Mesendoderm (in vitro differentiated cells): ENCODE measurements around the gene EXOSC5.
"Not testable (repeated sequence)": the region's sequence is repeated elsewhere in the genome, so short reads cannot be mapped to it uniquely, and the experiment has no call there.

Source experiments
- DNase-seq: peaks from one replicate; pipeline ENCODE4 v3.0.0; 2013
- H2AK5ac ChIP-seq: 2 replicates; pipeline ENCODE4 v1.6.1; 2013; ENCODE audit warnings: low read length, inconsistent platforms
- H2BK120ac ChIP-seq: 2 replicates; pipeline ENCODE4 v1.6.1; 2013; ENCODE audit warnings: low read depth, mild to moderate bottlenecking, low read length, moderate library complexity, mixed read lengths
- H2BK15ac ChIP-seq: replicated peaks from 2 replicates; pipeline ENCODE4 v1.6.1; 2013; ENCODE audit warnings: low read depth, mild to moderate bottlenecking, moderate library complexity
- H2BK5ac ChIP-seq: 2 replicates; pipeline ENCODE4 v1.6.1; 2013; ENCODE audit warnings: low read length, inconsistent platforms
- H3K18ac ChIP-seq: 2 replicates; pipeline ENCODE4 v1.6.1; 2013; ENCODE audit warnings: mild to moderate bottlenecking, low read length, mixed read lengths
- H3K23ac ChIP-seq: one replicate; pipeline ENCODE4 v1.6.1; 2013; ENCODE audit warnings: low read length
- H3K27ac ChIP-seq: 2 replicates; pipeline ENCODE4 v1.5.1; 2013; ENCODE audit warnings: low read depth, mild to moderate bottlenecking, inconsistent platforms, low read length, moderate library complexity
- H3K27me3 ChIP-seq: 2 replicates; pipeline ENCODE4 v1.6.1; 2013; ENCODE audit warnings: low read length, control low read depth, mild to moderate bottlenecking, inconsistent platforms; ENCODE audit not compliant: insufficient read depth, poor library complexity
- H3K36me3 ChIP-seq: 2 replicates; pipeline ENCODE4 v1.6.1; 2013; ENCODE audit warnings: low read length, inconsistent platforms; ENCODE audit not compliant: control insufficient read depth, insufficient read depth
- H3K4ac ChIP-seq: one replicate; pipeline ENCODE4 v1.6.1; 2013; ENCODE audit warnings: low read depth, mild to moderate bottlenecking, low read length, moderate library complexity
- H3K4me1 ChIP-seq: 2 replicates; pipeline ENCODE4 v1.6.1; 2013; ENCODE audit warnings: low read depth, low read length, inconsistent platforms; ENCODE audit not compliant: control insufficient read depth
- H3K4me2 ChIP-seq: 2 replicates; pipeline ENCODE4 v1.6.1; 2013; ENCODE audit warnings: low read length
- H3K4me3 ChIP-seq: 2 replicates; pipeline ENCODE4 v1.5.1; 2013; ENCODE audit warnings: mild to moderate bottlenecking, low read length
- H3K56ac ChIP-seq: one replicate; pipeline ENCODE4 v1.6.1; 2013; ENCODE audit warnings: low read length
- H3K79me1 ChIP-seq: 2 replicates; pipeline ENCODE4 v1.6.1; 2013; ENCODE audit warnings: low read length, inconsistent platforms
- H3K79me2 ChIP-seq: 2 replicates; pipeline ENCODE4 v1.6.1; 2013; ENCODE audit warnings: mild to moderate bottlenecking, low read length; ENCODE audit not compliant: control insufficient read depth, insufficient read depth
- H3K9ac ChIP-seq: 2 replicates; pipeline ENCODE4 v1.6.1; 2013; ENCODE audit warnings: low read length, inconsistent platforms
- H4K5ac ChIP-seq: one replicate; pipeline ENCODE4 v1.6.1; 2013; ENCODE audit warnings: low read length
- H4K8ac ChIP-seq: one replicate; pipeline ENCODE4 v1.6.1; 2013; ENCODE audit warnings: low read depth, mild to moderate bottlenecking, control low read depth, low read length, moderate library complexity
- WGBS: extraction: QIAGEN DNeasy Blood & Tissue Kit; methylation state at CpG from one replicate; pipeline ENCODE4 v1.1.7; 2013; ENCODE audit warnings: low lambda C conversion rate, missing lambda C conversion rate; ENCODE audit not compliant: insufficient coverage; ENCODE audit errors: extremely low coverage; 5-methylcytosine and 5-hydroxymethylcytosine counted together

Gene EXOSC5

GRCh38 chr19:41376241-41376997 lies 20.7 kb downstream of the EXOSC5 start, which contains the start of gene TMEM91:
Gene TMEM91 (plus strand): TSS chr19:41376533. CDS start chr19:41378310, 1,777 bp downstream.
- peak within 1 kb of the TSS; percentile 88 for H3K56ac ChIP-seq
- H3K4me3 ChIP-seq: peak within 1 kb of the TSS; percentile 46
- peaks cover 2% of the 10 kb centered on the region for H3K79me1 ChIP-seq
- no peak within 1 kb of the TSS for H2BK120ac ChIP-seq
- H3K27ac ChIP-seq: no peak within 1 kb of the TSS
- H3K27me3 ChIP-seq: no peaks in the 10 kb centered on the region
- H3K23ac ChIP-seq: peak within 1 kb of the TSS; percentile 15
- WGBS: no CpG with 5 or more reads among the region's 47 CpGs
- no peaks in the 10 kb centered on the region for H3K36me3 ChIP-seq
- no peak within 1 kb of the TSS for H3K18ac ChIP-seq
- H2AK5ac ChIP-seq: no peak within 1 kb of the TSS
- no peaks in the 10 kb centered on the region for H3K4me1 ChIP-seq
- H2BK15ac ChIP-seq: no peak within 1 kb of the TSS
- DNase-seq: peak; percentile 63
- no peak within 1 kb of the TSS for H2BK5ac ChIP-seq
- no peaks in the 10 kb centered on the region for H3K79me2 ChIP-seq
- peak within 1 kb of the TSS; percentile 80 for H3K9ac ChIP-seq
- no peak within 1 kb of the TSS for H4K8ac ChIP-seq
- H3K4ac ChIP-seq: no peak within 1 kb of the TSS
- H4K5ac ChIP-seq: no peak within 1 kb of the TSS
- H3K4me2 ChIP-seq: peak within 1 kb of the TSS; percentile 85

GRCh38 chr19:41373993-41374392 lies 23.2 kb downstream of the EXOSC5 start:
- no peak overlapping the region for H4K8ac ChIP-seq
- no CpG with 5 or more reads among the region's 12 CpGs for WGBS
- H3K4me1 ChIP-seq: no peaks in the 10 kb centered on the region
- H2BK120ac ChIP-seq: no peak overlapping the region
- H3K4me2 ChIP-seq: no peak overlapping the region
- no peak overlapping the region for H3K9ac ChIP-seq
- no peak overlapping the region for H3K4ac ChIP-seq
- no peak overlapping the region for H2BK15ac ChIP-seq
- peaks cover 2% of the 10 kb centered on the region for H3K79me1 ChIP-seq
- H2AK5ac ChIP-seq: no peak overlapping the region
- no peak overlapping the region for H3K56ac ChIP-seq
- H3K36me3 ChIP-seq: no peaks in the 10 kb centered on the region
- DNase-seq: no peak
- no peak overlapping the region for H3K4me3 ChIP-seq
- H3K79me2 ChIP-seq: no peaks in the 10 kb centered on the region
- H3K27me3 ChIP-seq: no peaks in the 10 kb centered on the region
- H3K27ac ChIP-seq: no peak overlapping the region
- H2BK5ac ChIP-seq: no peak overlapping the region
- no peak overlapping the region for H3K23ac ChIP-seq
- H4K5ac ChIP-seq: no peak overlapping the region
- no peak overlapping the region for H3K18ac ChIP-seq

- Histone ChIP-seq H3K36me3 (no peaks in the 10 kb centered on the region), H3K4ac (no peak overlapping the region), H4K8ac (no peak overlapping the region), H3K79me1 (peaks cover 2% of the 10 kb centered on the region), H2BK5ac (no peak overlapping the region), H3K27ac (no peak overlapping the region), H3K79me2 (no peaks in the 10 kb centered on the region), H3K27me3 (no peaks in the 10 kb centered on the region), H3K4me3 (no peak overlapping the region), H2AK5ac (no peak overlapping the region), H2BK120ac (no peak overlapping the region), H3K4me1 (no peaks in the 10 kb centered on the region), H4K5ac (no peak overlapping the region), H3K56ac (no peak overlapping the region), H3K9ac (no peak overlapping the region), H3K4me2 (no peak overlapping the region), H3K23ac (no peak overlapping the region), H3K18ac (no peak overlapping the region), H2BK15ac (no peak overlapping the region)
- no peak for DNase-seq
- WGBS: no CpG with 5 or more reads among the region's 2 CpGs
Observed at GRCh38 chr19:41372501-41372900, 24.7 kb downstream of the EXOSC5 start.

- Histone ChIP-seq H3K4me1 (no peaks in the 10 kb centered on the region), H3K4me2 (no peak overlapping the region), H3K4ac (no peak overlapping the region), H2BK5ac (no peak overlapping the region), H3K27ac (no peak overlapping the region), H3K18ac (no peak overlapping the region), H3K23ac (no peak overlapping the region), H3K79me1 (no peaks in the 10 kb centered on the region), H2BK15ac (no peak overlapping the region), H4K8ac (no peak overlapping the region), H3K4me3 (no peak overlapping the region), H3K27me3 (no peaks in the 10 kb centered on the region), H2AK5ac (no peak overlapping the region), H3K9ac (no peak overlapping the region), H3K79me2 (no peaks in the 10 kb centered on the region), H3K36me3 (no peaks in the 10 kb centered on the region), H4K5ac (no peak overlapping the region), H3K56ac (no peak overlapping the region), H2BK120ac (no peak overlapping the region)
- no CpG with 5 or more reads among the region's 8 CpGs for WGBS
- DNase-seq: no peak
Observed at GRCh38 chr19:41371541-41371940, 25.6 kb downstream of the EXOSC5 start.

- WGBS: no CpG with 5 or more reads among the region's 5 CpGs
- not testable (repeated sequence) for DNase-seq
Observed at GRCh38 chr19:41371119-41371518, 26.0 kb downstream of the EXOSC5 start.

GRCh38 chr19:41369769-41370168 lies 27.4 kb downstream of the EXOSC5 start:
- Histone ChIP-seq H3K56ac (no peak overlapping the region), H3K36me3 (no peaks in the 10 kb centered on the region), H2BK5ac (no peak overlapping the region), H3K79me1 (peaks cover 3% of the 10 kb centered on the region), H3K18ac (no peak overlapping the region), H2BK120ac (no peak overlapping the region), H4K8ac (no peak overlapping the region), H3K4ac (no peak overlapping the region), H3K27me3 (no peaks in the 10 kb centered on the region), H2AK5ac (no peak overlapping the region), H3K23ac (no peak overlapping the region), H2BK15ac (no peak overlapping the region), H3K4me3 (no peak overlapping the region), H3K4me2 (no peak overlapping the region), H3K27ac (no peak overlapping the region), H3K79me2 (no peaks in the 10 kb centered on the region), H3K9ac (no peak overlapping the region), H4K5ac (no peak overlapping the region), H3K4me1 (no peaks in the 10 kb centered on the region)
- no CpG with 5 or more reads among the region's 2 CpGs for WGBS
- no peak for DNase-seq

More at GRCh38 chr19:41371119-41371518, 26.0 kb downstream of the EXOSC5 start:
- H2BK120ac ChIP-seq, H3K4me1 ChIP-seq, H3K27ac ChIP-seq, H3K56ac ChIP-seq, H4K8ac ChIP-seq, H3K18ac ChIP-seq, H2AK5ac ChIP-seq, H3K79me1 ChIP-seq, H3K4ac ChIP-seq, H3K79me2 ChIP-seq, H3K4me3 ChIP-seq, H2BK5ac ChIP-seq, H3K27me3 ChIP-seq, H3K36me3 ChIP-seq, H2BK15ac ChIP-seq, H4K5ac ChIP-seq, H3K4me2 ChIP-seq, H3K9ac ChIP-seq, H3K23ac ChIP-seq: not testable (repeated sequence)
